Measurements from ENCODE around the gene C2CD2.

- TF ChIP-seq, protein P1, sequence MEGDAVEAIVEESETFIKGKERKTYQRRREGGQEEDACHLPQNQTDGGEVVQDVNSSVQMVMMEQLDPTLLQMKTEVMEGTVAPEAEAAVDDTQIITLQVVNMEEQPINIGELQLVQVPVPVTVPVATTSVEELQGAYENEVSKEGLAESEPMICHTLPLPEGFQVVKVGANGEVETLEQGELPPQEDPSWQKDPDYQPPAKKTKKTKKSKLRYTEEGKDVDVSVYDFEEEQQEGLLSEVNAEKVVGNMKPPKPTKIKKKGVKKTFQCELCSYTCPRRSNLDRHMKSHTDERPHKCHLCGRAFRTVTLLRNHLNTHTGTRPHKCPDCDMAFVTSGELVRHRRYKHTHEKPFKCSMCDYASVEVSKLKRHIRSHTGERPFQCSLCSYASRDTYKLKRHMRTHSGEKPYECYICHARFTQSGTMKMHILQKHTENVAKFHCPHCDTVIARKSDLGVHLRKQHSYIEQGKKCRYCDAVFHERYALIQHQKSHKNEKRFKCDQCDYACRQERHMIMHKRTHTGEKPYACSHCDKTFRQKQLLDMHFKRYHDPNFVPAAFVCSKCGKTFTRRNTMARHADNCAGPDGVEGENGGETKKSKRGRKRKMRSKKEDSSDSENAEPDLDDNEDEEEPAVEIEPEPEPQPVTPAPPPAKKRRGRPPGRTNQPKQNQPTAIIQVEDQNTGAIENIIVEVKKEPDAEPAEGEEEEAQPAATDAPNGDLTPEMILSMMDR (IDR thresholded peaks at IDR 0.05; ENCODE audit: insufficient read depth, low read length): no peak
- TF ChIP-seq REST (IDR thresholded peaks at IDR 0.05; ENCODE audit: insufficient replicate concordance, low read depth): no peak
Observed at GRCh38 chr21:41979751-41980369, 26.0 kb upstream of the C2CD2 start.
